ENCODE data around the gene MSL3. TPM values are rescaled to one million over a fixed set of nuclear protein-coding genes. Genes with fewer than 3 reads are reported as not detected.

The MSL3 gene
- total and polyA plus RNA-seq, 7 experiments from 2014 or later, result 66.3 to 164 (median 120) TPM

- ChIA-PET POLR2A (no interaction called here), CTCF (interaction anchor here (1.2 kb wide), 1 partner anchor 9 kb away, joined by 3 read pairs; no protein-coding TSS in a partner anchor)
- Mint-ChIP-seq H3K27me3 (no peaks in the 10 kb centered on the region), H3K4me3 (no peak overlapping the region), H3K4me1 (peaks cover 0 to 6% (median under 1%) of the 10 kb centered on the region in 7 donors), H3K27ac (peak overlapping the region in 1 of 9 donors; percentile 42), H3K9me3 (peaks cover 0 to 1% (median 0%) of the 10 kb centered on the region in 11 donors), H3K36me3 (peaks cover 4 to 20% (median 5%) of the 10 kb centered on the region in 5 donors)
- H3K36me3 ChIP-seq (ENCODE audit: control insufficient read depth in 2 of 3, insufficient read depth in 3 of 3, low read length in 3 of 3), result peaks cover 0 to 1% (median 0%) of the 10 kb centered on the region in 3 experiments
- no peaks in the 10 kb centered on the region for H3K4me1 ChIP-seq (ENCODE audit: control insufficient read depth in 2 of 2, insufficient read depth in 2 of 2, low read length in 2 of 2)
- no peak overlapping the region for H3K27ac ChIP-seq (ENCODE audit: low read depth, low read length)
- no peaks in the 10 kb centered on the region for H3K27me3 ChIP-seq (ENCODE audit: control insufficient read depth in 2 of 2, insufficient read depth in 2 of 2, low read length in 2 of 2)
- DNase-seq (no peak), ATAC-seq (no peak)
- no peak overlapping the region for H3K4me3 ChIP-seq (ENCODE audit: low read length)
- no peaks in the 10 kb centered on the region for H3K9me3 ChIP-seq (ENCODE audit: control insufficient read depth in 2 of 3, low read length in 3 of 3)
- intact Hi-C loops (cut with micrococcal nuclease), result no loop called here
Observed at GRCh38 chrX:11781133-11781532, 23.1 kb downstream of the MSL3 start.

GRCh38 chrX:11781734-11782370 lies 23.8 kb downstream of the MSL3 start:
- H3K27me3 Mint-ChIP-seq, result no peaks in the 10 kb centered on the region
- H3K4me3 Mint-ChIP-seq, result no peak overlapping the region
- ChIA-PET POLR2A (no interaction called here), CTCF (interaction anchor here (1.2 kb wide), 1 partner anchor 10 kb away, joined by 3 read pairs; no protein-coding TSS in a partner anchor)
- Histone ChIP-seq H3K27me3 (ENCODE audit: control insufficient read depth in 2 of 2, insufficient read depth in 2 of 2, low read length in 2 of 2) (no peaks in the 10 kb centered on the region), H3K36me3 (ENCODE audit: control insufficient read depth in 2 of 3, insufficient read depth in 3 of 3, low read length in 3 of 3) (no peaks in the 10 kb centered on the region), H3K4me1 (ENCODE audit: control insufficient read depth in 2 of 2, insufficient read depth in 2 of 2, low read length in 2 of 2) (peaks cover 0 to 4% of the 10 kb centered on the region in 2 donors), H3K27ac (ENCODE audit: low read depth, low read length) (no peak overlapping the region), H3K4me3 (ENCODE audit: low read length) (no peak overlapping the region), H3K9me3 (ENCODE audit: control insufficient read depth in 2 of 3, low read length in 3 of 3) (no peaks in the 10 kb centered on the region)
- peaks cover 4 to 20% (median 5%) of the 10 kb centered on the region in 5 donors for H3K36me3 Mint-ChIP-seq
- DNase-seq, result no peak
- peaks cover 0 to 6% (median 6%) of the 10 kb centered on the region in 7 donors for H3K4me1 Mint-ChIP-seq
- ATAC-seq, result no peak
- intact Hi-C loops (cut with micrococcal nuclease), result no loop called here
- no peak overlapping the region for H3K27ac Mint-ChIP-seq
- peaks cover 0 to 1% (median 0%) of the 10 kb centered on the region in 11 donors for H3K9me3 Mint-ChIP-seq

GRCh38 chrX:11784543-11784942 lies 26.5 kb downstream of the MSL3 start:
- ChIA-PET POLR2A (no interaction called here), CTCF (no interaction called here)
- ATAC-seq (no peak), DNase-seq (no peak)
- intact Hi-C loops (cut with micrococcal nuclease), result no loop called here
- Mint-ChIP-seq H3K27ac (no peak overlapping the region), H3K4me1 (peaks cover 0 to 22% (median 15%) of the 10 kb centered on the region in 7 donors), H3K4me3 (no peak overlapping the region), H3K36me3 (peaks cover 0 to 17% (median 2%) of the 10 kb centered on the region in 5 donors), H3K27me3 (no peaks in the 10 kb centered on the region), H3K9me3 (no peaks in the 10 kb centered on the region)
- Histone ChIP-seq H3K36me3 (ENCODE audit: control insufficient read depth in 2 of 3, insufficient read depth in 3 of 3, low read length in 3 of 3) (no peaks in the 10 kb centered on the region), H3K4me3 (ENCODE audit: low read length) (no peak overlapping the region), H3K9me3 (ENCODE audit: control insufficient read depth in 2 of 3, low read length in 3 of 3) (no peaks in the 10 kb centered on the region), H3K27me3 (ENCODE audit: control insufficient read depth in 2 of 2, insufficient read depth in 2 of 2, low read length in 2 of 2) (no peaks in the 10 kb centered on the region), H3K27ac (ENCODE audit: low read depth, low read length) (no peak overlapping the region), H3K4me1 (ENCODE audit: control insufficient read depth in 2 of 2, insufficient read depth in 2 of 2, low read length in 2 of 2) (peaks cover 0 to 4% of the 10 kb centered on the region in 2 donors)

GRCh38 chrX:11786862-11787261 lies 28.8 kb downstream of the MSL3 start:
- intact Hi-C loops (cut with micrococcal nuclease), result loop anchor here (1.0 to 5.0 kb wide), 4 partner anchors 28 to 985 kb away; partner anchors contain the start of gene MSL3 (in 2 of the 2)
- H3K9me3 ChIP-seq (ENCODE audit: control insufficient read depth in 2 of 3, low read length in 3 of 3), result no peaks in the 10 kb centered on the region
- DNase-seq (peak in 4 of 9 donors; percentile 20 to 43 (median 32)), ATAC-seq (peak; percentile 48)
- peak overlapping the region; percentile 35 for H3K4me3 ChIP-seq (ENCODE audit: low read length)
- H3K4me1 ChIP-seq (ENCODE audit: control insufficient read depth in 2 of 2, insufficient read depth in 2 of 2, low read length in 2 of 2), result peaks cover 0 to 13% of the 10 kb centered on the region in 2 donors
- H3K27ac ChIP-seq (ENCODE audit: low read depth, low read length), result peak overlapping the region; percentile 17
- H3K36me3 Mint-ChIP-seq, result peaks cover 0 to 8% (median 0%) of the 10 kb centered on the region in 5 donors
- H3K4me3 Mint-ChIP-seq, result peak overlapping the region in 9 of 10 donors; percentile 21 to 86 (median 76)
- H3K36me3 ChIP-seq (ENCODE audit: control insufficient read depth in 2 of 3, insufficient read depth in 3 of 3, low read length in 3 of 3), result no peaks in the 10 kb centered on the region
- H3K27ac Mint-ChIP-seq, result peak overlapping the region in 6 of 9 donors; percentile 9 to 70 (median 38)
- no peaks in the 10 kb centered on the region for H3K27me3 ChIP-seq (ENCODE audit: control insufficient read depth in 2 of 2, insufficient read depth in 2 of 2, low read length in 2 of 2)
- no peaks in the 10 kb centered on the region for H3K27me3 Mint-ChIP-seq
- no peaks in the 10 kb centered on the region for H3K9me3 Mint-ChIP-seq
- ChIA-PET POLR2A (interaction anchor here (1.0 kb wide), 2 partner anchors 21 to 38 kb away, joined by 3 read pairs; no protein-coding TSS in a partner anchor), CTCF (interaction anchor here (0.6 to 2.0 kb wide), 8 partner anchors 20 to 255 kb away, joined by 3 to 7 read pairs (median 3); no protein-coding TSS in a partner anchor)
- peaks cover 0 to 40% (median 25%) of the 10 kb centered on the region in 7 donors for H3K4me1 Mint-ChIP-seq

- peaks cover under 1 to 44% (median 32%) of the 10 kb centered on the region in 7 donors for H3K4me1 Mint-ChIP-seq
- peak overlapping the region in 6 of 9 donors; percentile 25 to 70 (median 45) for H3K27ac Mint-ChIP-seq
- peak overlapping the region; percentile 17 for H3K27ac ChIP-seq (ENCODE audit: low read depth, low read length)
- ATAC-seq (peak; percentile 79), DNase-seq (peak in 8 of 9 donors; percentile 39 to 70 (median 63))
- H3K36me3 ChIP-seq (ENCODE audit: control insufficient read depth in 2 of 3, insufficient read depth in 3 of 3, low read length in 3 of 3), result no peaks in the 10 kb centered on the region
- H3K27me3 ChIP-seq (ENCODE audit: control insufficient read depth in 2 of 2, insufficient read depth in 2 of 2, low read length in 2 of 2), result no peaks in the 10 kb centered on the region
- peak overlapping the region; percentile 53 to 86 (median 75) for H3K4me3 Mint-ChIP-seq
- H3K27me3 Mint-ChIP-seq, result no peaks in the 10 kb centered on the region
- peaks cover 0 to 8% (median 0%) of the 10 kb centered on the region in 5 donors for H3K36me3 Mint-ChIP-seq
- ChIA-PET POLR2A (interaction anchor here (1.0 kb wide), 1 partner anchor 22 kb away, joined by 3 read pairs; no protein-coding TSS in a partner anchor), CTCF (interaction anchor here (0.8 to 2.0 kb wide), 8 partner anchors 21 to 256 kb away, joined by 3 to 7 read pairs (median 3); no protein-coding TSS in a partner anchor)
- H3K4me3 ChIP-seq (ENCODE audit: low read length), result peak overlapping the region; percentile 35
- peaks cover 3 to 16% of the 10 kb centered on the region in 2 donors for H3K4me1 ChIP-seq (ENCODE audit: control insufficient read depth in 2 of 2, insufficient read depth in 2 of 2, low read length in 2 of 2)
- no peaks in the 10 kb centered on the region for H3K9me3 Mint-ChIP-seq
- intact Hi-C loops (cut with micrococcal nuclease), result loop anchor here (1.0 to 5.0 kb wide), 4 partner anchors 29 to 985 kb away; partner anchors contain the start of gene MSL3 (in 2 of the 2)
- H3K9me3 ChIP-seq (ENCODE audit: control insufficient read depth in 2 of 3, low read length in 3 of 3), result no peaks in the 10 kb centered on the region
Observed at GRCh38 chrX:11787564-11787963, 29.5 kb downstream of the MSL3 start.

- intact Hi-C loops (cut with micrococcal nuclease), result loop anchor here in 1 of 2 donors (5.0 kb wide), 1 partner anchor 982 kb away; no protein-coding TSS in a partner anchor
- POLR2A ChIA-PET, result no interaction called here
- Mint-ChIP-seq H3K4me1 (peaks cover 11 to 65% (median 50%) of the 10 kb centered on the region in 7 donors), H3K27me3 (no peaks in the 10 kb centered on the region), H3K27ac (no peak overlapping the region), H3K4me3 (no peak overlapping the region), H3K36me3 (no peaks in the 10 kb centered on the region), H3K9me3 (no peaks in the 10 kb centered on the region)
- Histone ChIP-seq H3K27me3 (ENCODE audit: control insufficient read depth in 2 of 2, insufficient read depth in 2 of 2, low read length in 2 of 2) (no peaks in the 10 kb centered on the region), H3K36me3 (ENCODE audit: control insufficient read depth in 2 of 3, insufficient read depth in 3 of 3, low read length in 3 of 3) (no peaks in the 10 kb centered on the region), H3K4me1 (ENCODE audit: control insufficient read depth in 2 of 2, insufficient read depth in 2 of 2, low read length in 2 of 2) (peaks cover 9 to 17% of the 10 kb centered on the region in 2 donors), H3K4me3 (ENCODE audit: low read length) (no peak overlapping the region), H3K27ac (ENCODE audit: low read depth, low read length) (no peak overlapping the region), H3K9me3 (ENCODE audit: control insufficient read depth in 2 of 3, low read length in 3 of 3) (no peaks in the 10 kb centered on the region)
- CTCF ChIA-PET, result no interaction called here
- ATAC-seq (no peak), DNase-seq (no peak)
Observed at GRCh38 chrX:11789809-11790208, 31.8 kb downstream of the MSL3 start.
